ENCODE measurements around the gene SYNPR.

- peak; percentile 91 to 92 for TF ChIP-seq CTCF (conservative IDR thresholded peaks at IDR 0.05 in 1 of 2, IDR thresholded peaks at IDR 0.05 in 1 of 2; ENCODE audit: extremely low read depth in 1 of 2, insufficient read depth in 1 of 2, low read depth in 1 of 2, low read length in 2 of 2)
- no peak for TF ChIP-seq EZH2 (IDR thresholded peaks at IDR 0.05; ENCODE audit: borderline replicate concordance, low read length)
Observed at GRCh38 chr3:63351159-63352007, 73.3 kb downstream of the SYNPR start.

Measured in mammary epithelial cell (primary cell).